Heart right ventricle (tissue), 16 donors: ENCODE results near the gene SAMMSON. TPM values are rescaled to one million over a fixed set of nuclear protein-coding genes. Genes with fewer than 3 reads are reported as not detected.

Experiments used
- ATAC-seq, 8 donors: fragments of 200-7000 bp; cut with Tn5 transposase; one replicate each; pipeline ENCODE4 v1.9.1; 2020; ENCODE audit warnings: mild to moderate bottlenecking in 8 of 8, moderate library complexity in 8 of 8, moderate number of reproducible peaks in 1 of 8
- DNase-seq, 2 donors: peaks; one replicate each; pipeline ENCODE4 v3.0.0-alpha.2; 2020
- H3K27ac ChIP-seq, 10 donors: fragments of 200-600 bp; sonication (generic) in 2 of 10; one replicate each; pipeline versions ENCODE4 v1.5.0 to v1.8.0; 2020 to 2022; ENCODE audit warnings: mild to moderate bottlenecking in 3 of 10
- H3K27me3 ChIP-seq, 7 donors: fragments of 200-600 bp; one replicate each; pipeline ENCODE4 v1.8.0; 2021 to 2022; ENCODE audit warnings: mild to moderate bottlenecking in 2 of 7
- H3K36me3 ChIP-seq, 9 donors: fragments of 200-600 bp; sonication (generic) in 1 of 9; one replicate each; pipeline versions ENCODE4 v1.5.0 to v1.8.0; 2020 to 2022; ENCODE audit warnings: mild to moderate bottlenecking in 2 of 9
- H3K4me1 ChIP-seq, 9 donors: fragments of 200-600 bp; sonication (generic) in 1 of 9; one replicate each; pipeline versions ENCODE4 v1.5.0 to v1.8.0; 2020 to 2022; ENCODE audit warnings: mild to moderate bottlenecking in 4 of 9
- H3K4me3 ChIP-seq, 10 donors: fragments of 200-600 bp; sonication (generic) in 2 of 10; one replicate each; pipeline versions ENCODE4 v1.5.0 to v1.8.0; 2020 to 2022; ENCODE audit warnings: mild to moderate bottlenecking in 7 of 10, moderate library complexity in 2 of 10
- H3K9me3 ChIP-seq, 11 donors: fragments of 200-600 bp in 10 of 11; sonication (generic) in 2 of 11; one replicate each; pipeline versions ENCODE4 v1.5.0 to v1.8.0; 2013 to 2022; ENCODE audit warnings: mild to moderate bottlenecking in 2 of 11, control low read depth in 1 of 11, moderate library complexity in 1 of 11
- CTCF ChIP-seq, 9 donors: fragments of 200-600 bp; sonication (generic) in 2 of 9; IDR thresholded peaks; one replicate each; pipeline versions ENCODE4 v1.5.0 to v1.8.0; 2021 to 2022; ENCODE audit warnings: antibody characterized with exemption in 9 of 9, mild to moderate bottlenecking in 5 of 9, moderate library complexity in 1 of 9
- whole genome bisulfite sequencing, 2 donors: extraction: QIAGEN DNeasy Blood & Tissue Kit; methylation state at CpG; one replicate each; pipeline ENCODE4 v1.1.7; 2013; ENCODE audit warnings: inconsistent platforms in 1 of 2; 5-methylcytosine and 5-hydroxymethylcytosine counted together
- intact Hi-C, 10 donors: fragments of 100-400 bp; cut with DNase I; formaldehyde crosslinking; loops; one replicate each; pipeline versions ENCODE4 v1.11.1 to v1.14.2; 2022
- polyA plus RNA-seq, 2 donors: library from polyadenylated mRNA; stranded (reverse); fragments of 200-250 nt; gene quantifications; one replicate each; pipeline ENCODE4 v1.2.3, GENCODE V29; 2013
- total RNA-seq, 10 donors: library from RNA; stranded (reverse); fragmentation: NEBNext Ultra II Directional in 3 of 10; extraction: Animal tissue kit (Norgen Biotek cat#: 25700) in 3 of 10; gene quantifications; one replicate each; pipeline versions ENCODE4 v1.2.1 to v1.2.4, GENCODE V29; 2021 to 2023
- donor health status: Arrhythmogenic right ventricular cardiomyopathy.
- donor health status: ischemic (EF 13 %, LVEDD 7.1; RV severe dilation, severe dysfunction).
- donor health status: healthy with polysubstance abuse.
- donor health status: DM: no; HTN: yes; CAD: no.
- donor health status: DM: no; HTN: no; CAD: no.
- donor health status: ischemic (EF 25% LVEDD 6.9; RV normal size, moderate dysfunction).
- donor health status: ischemic (EF 25% LVEDD 5.7; RV mildly dilated, moderate dysfunction).
- donor health status: healthy.
- donor health status: DM: yes; HTN: yes; CAD: no.
- donor health status: Ischemic cardiomyopathy.
- donor health status: ischemic (EF 35%, LVEDD 5.7; RV mildly dilated, moderate dysfunction).
- donor health status: nonischemic (EF 11% LVEDD 7.7; RV severe dilation, severe dysfunction).
- donor health status: DM: yes; HTN: yes; CAD: no.
- donor health status: PGD.
- donor health status: ischemic (EF 29% LVEDD 5.4; RV normal size, mild dysfunction).
- donor health status: nonischemic (EF 23%, LVEDD 6.1; RV moderate dilation, normal function).

Gene SAMMSON
- total and polyA plus RNA-seq, 12 donors: 0.32 TPM; not detected in 11

- H3K27me3 ChIP-seq: no peaks in the 10 kb centered on the region
- no peak overlapping the region for H3K4me3 ChIP-seq
- no peaks in the 10 kb centered on the region for H3K9me3 ChIP-seq
- no peak for ATAC-seq
- no peak for TF ChIP-seq CTCF (IDR thresholded peaks at IDR 0.05)
- no peak for DNase-seq
- intact Hi-C loops: no loop called here
- H3K4me1 ChIP-seq: no peaks in the 10 kb centered on the region
- H3K36me3 ChIP-seq: no peaks in the 10 kb centered on the region
- H3K27ac ChIP-seq: no peak overlapping the region
These were observed 28.8 kb downstream of the SAMMSON start for GRCh38 chr3:70028361-70028760.

- ATAC-seq: no peak
- H3K4me1 ChIP-seq: no peaks in the 10 kb centered on the region
- intact Hi-C loops: no loop called here
These were observed 39.2 kb downstream of the SAMMSON start for GRCh38 chr3:70038693-70039092.

GRCh38 chr3:70040386-70040785 lies 40.9 kb downstream of the SAMMSON start:
- no peaks in the 10 kb centered on the region for H3K9me3 ChIP-seq
- WGBS, 2 donors: 81 to 84% methylated on average over 3 of the region's 3 CpGs
- H3K36me3 ChIP-seq: no peaks in the 10 kb centered on the region
- H3K27me3 ChIP-seq: no peaks in the 10 kb centered on the region
- intact Hi-C loops: no loop called here
- H3K4me1 ChIP-seq: no peaks in the 10 kb centered on the region
- ATAC-seq: no peak
- no peak overlapping the region for H3K4me3 ChIP-seq
- DNase-seq: no peak
- H3K27ac ChIP-seq: no peak overlapping the region
- TF ChIP-seq CTCF (IDR thresholded peaks at IDR 0.05): no peak

More at GRCh38 chr3:70038693-70039092, 39.2 kb downstream of the SAMMSON start:
- Histone ChIP-seq H3K27ac (no peak overlapping the region), H3K27me3 (peaks cover 0 to 7% (median 0%) of the 10 kb centered on the region in 7 donors), H3K36me3 (no peaks in the 10 kb centered on the region), H3K9me3 (no peaks in the 10 kb centered on the region), H3K4me3 (no peak overlapping the region)
- TF ChIP-seq CTCF (IDR thresholded peaks at IDR 0.05): no peak
- no peak for DNase-seq
- 76 to 87% methylated on average over 1 of the region's 1 CpG for WGBS, 2 donors

- no peaks in the 10 kb centered on the region for H3K4me1 ChIP-seq
- H3K9me3 ChIP-seq: no peaks in the 10 kb centered on the region
- intact Hi-C loops: no loop called here
- no peak overlapping the region for H3K27ac ChIP-seq
- TF ChIP-seq CTCF (IDR thresholded peaks at IDR 0.05): no peak
- ATAC-seq (no peak), DNase-seq (no peak)
- H3K36me3 ChIP-seq: no peaks in the 10 kb centered on the region
- 69 to 81% methylated on average over 3 of the region's 3 CpGs for WGBS, 2 donors
- no peak overlapping the region for H3K4me3 ChIP-seq
- H3K27me3 ChIP-seq: no peaks in the 10 kb centered on the region
These were observed 43.1 kb downstream of the SAMMSON start for GRCh38 chr3:70042641-70043040.

GRCh38 chr3:70049761-70050160 lies 50.2 kb downstream of the SAMMSON start:
- 50 to 54% methylated on average over 3 of the region's 3 CpGs for WGBS, 2 donors
- no peak for ATAC-seq
- intact Hi-C loops: no loop called here

More at GRCh38 chr3:70049761-70050160, 50.2 kb downstream of the SAMMSON start:
- TF ChIP-seq CTCF (IDR thresholded peaks at IDR 0.05): no peak
- H3K36me3 ChIP-seq: no peaks in the 10 kb centered on the region
- no peak overlapping the region for H3K27ac ChIP-seq
- H3K9me3 ChIP-seq: no peaks in the 10 kb centered on the region
- peaks cover 0 to 9% (median 0%) of the 10 kb centered on the region in 7 donors for H3K27me3 ChIP-seq
- no peaks in the 10 kb centered on the region for H3K4me1 ChIP-seq
- H3K4me3 ChIP-seq: no peak overlapping the region
- no peak for DNase-seq
